GM12878 (cell line): Measurements from ENCODE around the gene GLO1.

Experiments used
- CTCF ChIP-seq, 3 experiments: IDR thresholded peaks in 2 of 3; conservative IDR thresholded peaks in 1 of 3; 2 replicates each; pipeline ENCODE4 v1.5.1; 2011; ENCODE audit warnings: low read depth in 3 of 3, low read length in 3 of 3, mild to moderate bottlenecking in 3 of 3, control low read depth in 2 of 3, moderate library complexity in 2 of 3, inconsistent platforms in 1 of 3, mixed read lengths in 1 of 3; ENCODE audit not compliant: control insufficient read depth in 2 of 3, insufficient read depth in 1 of 3; ENCODE audit errors: extremely low read depth in 1 of 3
- PAX8 ChIP-seq: fragments of 450-650 bp; IDR thresholded peaks from 2 replicates; pipeline ENCODE4 v1.6.1; 2017; ENCODE audit warnings: mild to moderate bottlenecking, moderate library complexity
- POLR2AphosphoS5 ChIP-seq: IDR thresholded peaks from 2 replicates; pipeline ENCODE4 v1.6.1; 2011; ENCODE audit warnings: mild to moderate bottlenecking, low read length, inconsistent platforms
- SIX5 ChIP-seq: IDR thresholded peaks from 2 replicates; pipeline ENCODE4 v1.6.1; 2011; ENCODE audit warnings: mild to moderate bottlenecking, low read depth, low read length, moderate library complexity; ENCODE audit not compliant: severe bottlenecking
- SMC3 ChIP-seq: IDR thresholded peaks from 2 replicates; pipeline ENCODE4 v1.6.1; 2011; ENCODE audit warnings: low read length, improper control_type of control experiment, borderline replicate concordance
- USF2 ChIP-seq: IDR thresholded peaks from 2 replicates; pipeline ENCODE4 v1.6.1; 2011; ENCODE audit warnings: low read depth, low read length, improper control_type of control experiment, borderline replicate concordance
- TF ChIP-seq, protein P1 (sequence below): IDR thresholded peaks from 2 replicates; pipeline ENCODE4 v1.6.1; 2012; ENCODE audit warnings: low read length, inconsistent platforms

DNA sequence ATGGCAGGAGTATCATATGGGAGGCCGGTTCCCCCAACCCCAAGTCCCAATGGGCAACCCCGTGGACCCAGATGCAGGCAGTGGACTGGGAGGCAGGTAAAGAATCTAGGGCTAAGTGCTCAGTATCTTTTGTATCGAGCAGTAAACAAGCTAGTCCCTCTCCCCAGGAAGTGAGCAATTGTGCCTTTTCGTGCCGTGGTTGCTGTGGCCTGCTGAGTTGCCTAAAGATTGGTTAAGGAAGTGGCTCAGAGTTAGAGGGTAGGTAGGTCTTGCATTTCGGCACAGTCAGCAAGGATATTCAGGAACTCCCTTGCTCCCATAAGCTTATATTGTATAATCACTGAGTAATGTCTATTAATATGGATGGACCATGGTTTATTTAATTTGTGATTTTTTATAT lies 10.9 kb upstream of the GLO1 start:
- TF ChIP-seq CTCF (IDR thresholded peaks at IDR 0.05 in 2 of 3, conservative IDR thresholded peaks at IDR 0.05 in 1 of 3; ENCODE audit: control insufficient read depth in 2 of 3, extremely low read depth in 1 of 3, insufficient read depth in 1 of 3, low read depth in 3 of 3, low read length in 3 of 3) (no peak), SMC3 (no peak), PAX8 (no peak), SIX5 (no peak), POLR2AphosphoS5 (no peak), USF2 (no peak)
- TF ChIP-seq, protein P1, sequence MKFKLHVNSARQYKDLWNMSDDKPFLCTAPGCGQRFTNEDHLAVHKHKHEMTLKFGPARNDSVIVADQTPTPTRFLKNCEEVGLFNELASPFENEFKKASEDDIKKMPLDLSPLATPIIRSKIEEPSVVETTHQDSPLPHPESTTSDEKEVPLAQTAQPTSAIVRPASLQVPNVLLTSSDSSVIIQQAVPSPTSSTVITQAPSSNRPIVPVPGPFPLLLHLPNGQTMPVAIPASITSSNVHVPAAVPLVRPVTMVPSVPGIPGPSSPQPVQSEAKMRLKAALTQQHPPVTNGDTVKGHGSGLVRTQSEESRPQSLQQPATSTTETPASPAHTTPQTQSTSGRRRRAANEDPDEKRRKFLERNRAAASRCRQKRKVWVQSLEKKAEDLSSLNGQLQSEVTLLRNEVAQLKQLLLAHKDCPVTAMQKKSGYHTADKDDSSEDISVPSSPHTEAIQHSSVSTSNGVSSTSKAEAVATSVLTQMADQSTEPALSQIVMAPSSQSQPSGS, result no peak
